Neutrophil (primary cell): ENCODE data around the gene FAM47E.

Source experiments
- H3K27ac ChIP-seq: fragments of 200-600 bp; sonication (generic); 2 replicates; pipeline ENCODE4 v1.5.1; 2016; ENCODE audit warnings: mild to moderate bottlenecking, moderate library complexity
- H3K27me3 ChIP-seq: fragments of 200-600 bp; sonication (generic); 2 replicates; pipeline ENCODE4 v1.6.0; 2016; ENCODE audit warnings: mild to moderate bottlenecking
- H3K36me3 ChIP-seq: fragments of 200-600 bp; sonication (generic); 2 replicates; pipeline ENCODE4 v1.5.1; 2017
- H3K4me1 ChIP-seq, 2 experiments: fragments of 200-600 bp in 1 of 2; sonication (generic) in 1 of 2; 1 replicate in 1 of 2; 2 replicates in 1 of 2; pipeline versions ENCODE4 v1.5.1 to v1.6.1; 2013 to 2016; ENCODE audit warnings: low read depth in 1 of 2, low read length in 1 of 2, mild to moderate bottlenecking in 1 of 2, moderate library complexity in 1 of 2; ENCODE audit not compliant: control insufficient read depth in 1 of 2, insufficient read depth in 1 of 2
- H3K4me3 ChIP-seq, 2 experiments: fragments of 200-600 bp in 1 of 2; sonication (generic) in 1 of 2; 1 replicate in 1 of 2; 2 replicates in 1 of 2; pipeline ENCODE4 v1.5.1; 2013 to 2016; ENCODE audit warnings: low read depth in 1 of 2, low read length in 1 of 2, mild to moderate bottlenecking in 1 of 2, moderate library complexity in 1 of 2
- H3K9me3 ChIP-seq: fragments of 200-600 bp; sonication (generic); 2 replicates; pipeline ENCODE4 v1.5.1; 2016
- CTCF ChIP-seq: fragments of 200-600 bp; sonication (generic); IDR thresholded peaks from 2 replicates; pipeline ENCODE4 v1.5.1; 2016; ENCODE audit warnings: antibody characterized with exemption

The FAM47E gene

GRCh38 chr4:76301775-76302162, 50.2 kb downstream of the FAM47E start:
- Histone ChIP-seq H3K36me3 (no peaks in the 10 kb centered on the region), H3K4me1 (peaks cover 54 to 59% of the 10 kb centered on the region in 2 experiments), H3K27ac (peak overlapping the region; percentile 56), H3K27me3 (no peaks in the 10 kb centered on the region), H3K4me3 (no peak overlapping the region), H3K9me3 (no peaks in the 10 kb centered on the region)
- no peak for TF ChIP-seq CTCF

- H3K36me3 ChIP-seq: no peaks in the 10 kb centered on the region
- H3K4me1 ChIP-seq: peaks cover 66 to 70% of the 10 kb centered on the region in 2 experiments
- H3K27ac ChIP-seq: peak overlapping the region; percentile 91
- no peaks in the 10 kb centered on the region for H3K27me3 ChIP-seq
- H3K4me3 ChIP-seq: no peak overlapping the region
- TF ChIP-seq CTCF: no peak
- H3K9me3 ChIP-seq: no peaks in the 10 kb centered on the region
Observed at GRCh38 chr4:76302826-76303438, 51.4 kb downstream of the FAM47E start.

DNA sequence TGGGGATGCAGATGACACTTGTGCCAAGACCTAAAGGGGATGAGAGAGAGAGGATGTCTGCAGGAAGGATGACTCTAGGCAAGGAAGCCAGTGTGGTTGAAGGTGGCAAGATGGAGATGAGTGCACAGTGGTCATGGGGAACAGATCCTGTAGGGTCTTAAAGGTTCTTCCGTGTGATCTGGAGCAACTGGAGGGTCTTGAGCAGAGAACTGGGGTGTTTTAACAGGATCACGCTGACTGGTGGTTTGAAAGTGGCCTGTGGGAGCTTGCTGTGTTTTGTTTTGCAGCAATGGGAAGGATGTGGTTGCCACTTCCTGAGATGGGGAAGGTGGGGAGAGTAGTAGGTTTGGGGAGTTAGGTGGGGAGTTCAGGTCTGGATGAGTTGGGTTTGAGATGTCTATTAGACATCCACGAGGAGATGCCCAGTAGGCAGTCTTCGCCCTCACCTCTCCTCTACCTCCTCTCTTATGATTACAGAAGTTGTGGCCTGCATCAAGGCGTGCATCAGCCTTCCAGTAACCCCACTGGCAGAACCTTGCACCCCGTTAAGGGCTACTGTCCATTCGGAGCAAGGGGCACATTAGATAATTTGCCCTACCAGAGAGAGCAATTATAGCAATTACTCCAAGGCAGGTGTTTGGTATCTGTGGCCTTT, 53.6 kb downstream of the FAM47E start:
- Histone ChIP-seq H3K36me3 (peaks cover 8% of the 10 kb centered on the region), H3K4me1 (peaks cover 72 to 83% of the 10 kb centered on the region in 2 experiments), H3K27ac (peak overlapping the region; percentile 91), H3K9me3 (no peaks in the 10 kb centered on the region), H3K27me3 (no peaks in the 10 kb centered on the region), H3K4me3 (peak overlapping the region; percentile 71 to 78)
- no peak for TF ChIP-seq CTCF

DNA sequence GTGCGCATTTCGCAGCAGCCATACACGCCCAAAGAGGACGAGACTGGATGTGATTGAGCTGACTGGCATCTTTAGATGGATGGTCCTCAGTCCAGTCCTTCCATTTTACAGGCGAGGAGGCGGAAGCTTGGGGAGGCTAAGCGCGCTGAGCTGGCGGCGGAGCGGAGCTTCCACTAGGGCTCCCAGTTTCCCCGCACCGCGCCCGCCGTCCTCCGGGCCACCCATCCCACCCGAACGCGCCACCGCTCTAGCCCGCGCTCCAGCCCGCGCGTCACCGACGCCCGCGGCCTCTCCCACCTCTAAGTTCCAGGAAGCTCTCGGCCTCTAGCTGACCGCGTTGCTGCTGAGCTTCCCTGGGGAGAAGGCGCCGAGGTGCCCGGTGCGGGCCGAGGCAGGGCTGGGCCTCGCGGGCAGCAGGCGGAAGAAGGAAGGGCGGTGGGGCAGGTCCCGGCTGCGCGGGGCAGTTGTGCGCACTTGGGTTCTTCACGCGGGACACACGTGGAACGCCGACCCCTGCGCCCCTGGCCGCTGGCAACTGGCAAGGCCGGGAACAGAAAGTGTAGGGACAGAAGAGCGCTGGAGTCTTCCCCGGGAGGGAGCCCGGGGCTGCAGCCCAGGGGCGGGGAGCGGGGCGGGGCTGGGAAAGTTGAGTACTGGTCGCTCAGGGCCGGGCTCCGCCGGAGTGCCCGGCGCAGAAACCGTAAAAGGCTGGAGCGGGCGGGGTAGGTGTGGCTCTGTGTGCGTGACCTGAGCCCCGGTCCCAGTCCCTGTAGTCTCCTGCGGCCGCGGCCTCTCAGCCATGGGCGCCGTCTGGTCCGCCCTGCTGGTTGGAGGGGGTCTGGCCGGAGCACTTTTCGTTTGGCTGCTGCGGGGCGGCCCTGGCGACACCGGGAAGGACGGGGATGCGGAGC, 54.7 kb downstream of the FAM47E start, which contains the start of gene STBD1:
Gene STBD1 (plus strand): TSS at position 763 of the 911 bp plus-strand sequence. CDS start 37 bp downstream, at position 800.
- peaks cover 80 to 81% of the 10 kb centered on the region in 2 experiments for H3K4me1 ChIP-seq

More for the DNA sequence above, 54.7 kb downstream of the FAM47E start, which contains the start of gene STBD1:
- Histone ChIP-seq H3K4me3 (peak within 1 kb of the TSS; percentile 71 to 78), H3K27me3 (no peaks in the 10 kb centered on the region), H3K36me3 (peaks cover 16% of the 10 kb centered on the region), H3K9me3 (no peaks in the 10 kb centered on the region), H3K27ac (peak within 1 kb of the TSS; percentile 91)
- no peak for TF ChIP-seq CTCF
